Measurements from ENCODE around the gene SYT13. TPM values are rescaled to one million over a fixed set of nuclear protein-coding genes. Genes with fewer than 3 reads are reported as not detected.

Gene SYT13
- total RNA-seq, 1 experiment from 2014 or later = 1.4 TPM

DNA sequence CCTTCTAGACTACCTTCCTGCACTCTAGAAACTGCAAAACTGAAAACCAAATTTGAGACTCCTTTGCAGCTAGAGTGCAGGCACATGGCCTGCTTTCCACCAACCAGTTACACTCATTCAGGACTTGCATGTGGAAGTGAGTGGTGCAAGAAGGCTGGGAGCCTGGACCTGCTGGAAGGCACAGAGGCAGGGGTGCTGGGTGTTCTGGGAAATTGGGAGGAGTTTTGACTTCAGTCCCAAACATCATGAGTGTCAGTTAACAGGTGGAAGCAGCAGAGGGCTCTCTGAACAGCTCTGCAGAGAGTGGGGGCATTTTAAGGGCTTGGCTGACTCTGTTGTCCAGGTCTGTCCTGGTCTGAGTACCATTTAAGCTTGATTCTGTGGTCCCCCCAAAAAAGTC, 49.3 kb upstream of the SYT13 start:
- peak; percentile 50 for ATAC-seq

GRCh38 chr11:45334836-45335235, 48.7 kb upstream of the SYT13 start:
- Histone ChIP-seq H3K9me2 (ENCODE audit: insufficient read depth) (no peaks in the 10 kb centered on the region), H3K4me2 (ENCODE audit: low read length) (no peak overlapping the region), H3K27ac (ENCODE audit: low read depth, low read length) (no peak overlapping the region), H3K79me2 (ENCODE audit: insufficient read depth, low read length) (no peaks in the 10 kb centered on the region), H3K4me3 (replicated peaks in 1 of 2; ENCODE audit: low read depth in 1 of 2, low read length in 2 of 2) (no peak overlapping the region), H3K9me3 (ENCODE audit: control insufficient read depth in 1 of 2, insufficient read depth in 1 of 2, low read depth in 1 of 2, low read length in 2 of 2) (no peaks in the 10 kb centered on the region), H2AFZ (ENCODE audit: low read depth, low read length, poor library complexity, severe bottlenecking) (no peak overlapping the region), H3K9ac (ENCODE audit: low read length) (no peak overlapping the region), H3K4me1 (ENCODE audit: control insufficient read depth in 1 of 2, insufficient read depth in 2 of 2, low read length in 2 of 2) (peaks cover 8 to 19% of the 10 kb centered on the region in 2 experiments; a peak in 3 of 4 replicates), H3K36me3 (ENCODE audit: control insufficient read depth in 1 of 2, insufficient read depth in 2 of 2, low read length in 2 of 2) (no peaks in the 10 kb centered on the region), H3K27me3 (ENCODE audit: insufficient read depth, low read length) (no peaks in the 10 kb centered on the region), H4K20me1 (ENCODE audit: insufficient read depth) (no peaks in the 10 kb centered on the region)
- POLR2A ChIA-PET = no interaction called here
- RAD21 ChIA-PET (ENCODE audit: low non-redundant PET in 1 of 2, low total read pairs in 2 of 2, uncharacterized antibody in 2 of 2, unreplicated experiment in 2 of 2) = no interaction called here
- no TSS peak for BruUV-seq (replicated peaks)
- DNase-seq (ENCODE audit: low read depth, low spot score) (no peak), ATAC-seq (no peak)
- intact Hi-C loops (cut with micrococcal nuclease) = loop anchor here (5.0 kb wide), 1 partner anchor 83 kb away; no protein-coding TSS in a partner anchor
- no peak for TF ChIP-seq ZBTB33 (IDR thresholded peaks at IDR 0.05; ENCODE audit: extremely low read depth, insufficient replicate concordance, low read length)
- CTCF ChIA-PET = interaction anchor here (0.5 to 3.9 kb wide), 3 partner anchors 24 to 437 kb away, joined by 3 to 27 read pairs (median 23); no protein-coding TSS in a partner anchor

More for the DNA sequence above, 49.3 kb upstream of the SYT13 start:
- no peaks in the 10 kb centered on the region for H3K9me2 ChIP-seq (ENCODE audit: insufficient read depth)
- no peaks in the 10 kb centered on the region for H3K9me3 ChIP-seq (ENCODE audit: control insufficient read depth in 1 of 2, insufficient read depth in 1 of 2, low read depth in 1 of 2, low read length in 2 of 2)
- no peak overlapping the region for H2AFZ ChIP-seq (ENCODE audit: low read depth, low read length, poor library complexity, severe bottlenecking)
- no peaks in the 10 kb centered on the region for H3K79me2 ChIP-seq (ENCODE audit: insufficient read depth, low read length)
- no peak overlapping the region; the same call in 1 of the 2 replicates for H3K4me2 ChIP-seq (ENCODE audit: low read length)
- H3K27me3 ChIP-seq (ENCODE audit: insufficient read depth, low read length) = no peaks in the 10 kb centered on the region
- DNase-seq (ENCODE audit: low read depth, low spot score) = peak; percentile 12
- intact Hi-C loops (cut with micrococcal nuclease) = no loop called here
- ChIA-PET POLR2A (no interaction called here), CTCF (interaction anchor here (3.9 kb wide), 1 partner anchor 436 kb away, joined by 23 read pairs; no protein-coding TSS in a partner anchor), RAD21 (ENCODE audit: low non-redundant PET in 1 of 2, low total read pairs in 2 of 2, uncharacterized antibody in 2 of 2, unreplicated experiment in 2 of 2) (interaction anchor here in 1 of 2 experiments (1.0 kb wide), 1 partner anchor 436 kb away, joined by 3 read pairs; no protein-coding TSS in a partner anchor)
- no peaks in the 10 kb centered on the region for H4K20me1 ChIP-seq (ENCODE audit: insufficient read depth)
- peaks cover 11 to 25% of the 10 kb centered on the region in 2 experiments; a peak in 3 of 4 replicates for H3K4me1 ChIP-seq (ENCODE audit: control insufficient read depth in 1 of 2, insufficient read depth in 2 of 2, low read length in 2 of 2)
- no peak overlapping the region for H3K9ac ChIP-seq (ENCODE audit: low read length)
- no peaks in the 10 kb centered on the region for H3K36me3 ChIP-seq (ENCODE audit: control insufficient read depth in 1 of 2, insufficient read depth in 2 of 2, low read length in 2 of 2)
- no peak overlapping the region for H3K27ac ChIP-seq (ENCODE audit: low read depth, low read length)
- TF ChIP-seq RAD21 (IDR thresholded peaks at IDR 0.05; ENCODE audit: low read depth) = peak; percentile 13; the same call in 1 of the 2 replicates
- no peak for TF ChIP-seq ZNF274 (IDR thresholded peaks at IDR 0.05; ENCODE audit: low read depth, low read length)
- no peak overlapping the region for H3K4me3 ChIP-seq (replicated peaks in 1 of 2; ENCODE audit: low read depth in 1 of 2, low read length in 2 of 2)
- no TSS peak for BruUV-seq (replicated peaks)
